ENCODE data around the gene YPEL5.
A peak's percentile ranks its signal among the peaks of the same experiment; 100 is the strongest.
"Not testable (repeated sequence)": the region's sequence is repeated elsewhere in the genome, so short reads cannot be mapped to it uniquely, and the experiment has no call there.

Gene YPEL5

GRCh38 chr2:30146337-30147195, at the start of gene YPEL5:
Gene YPEL5, plus strand, starts transcription at chr2:30147007. Its CDS starts 9,645 bp downstream, at chr2:30156652.
- Histone ChIP-seq H4K20me1 (ENCODE audit: insufficient read depth) (no peaks in the 10 kb centered on the region), H3K4me1 (ENCODE audit: low read depth, poor library complexity, severe bottlenecking) (peaks cover 35% of the 10 kb centered on the region), H3K27me3 (ENCODE audit: insufficient read depth, low read depth) (no peaks in the 10 kb centered on the region), H3K4me2 (peak within 1 kb of the TSS; percentile 59), H3K27ac (peak within 1 kb of the TSS; percentile 62), H3K79me2 (ENCODE audit: insufficient read depth, low read depth) (no peaks in the 10 kb centered on the region), H3K9ac (peak within 1 kb of the TSS; percentile 88), H3K4me3 (IDR thresholded peaks at IDR 0.05; ENCODE audit: insufficient read depth, low read depth, low read length) (peak within 1 kb of the TSS; percentile 64), H3K36me3 (ENCODE audit: insufficient read depth) (no peaks in the 10 kb centered on the region), H2AFZ (ENCODE audit: low read depth) (peak within 1 kb of the TSS; percentile 73)
- TF ChIP-seq CTCF (conservative IDR thresholded peaks at IDR 0.05; ENCODE audit: low read depth, low read length): no peak

- Histone ChIP-seq H3K27ac (no peak overlapping the region), H3K4me2 (no peak overlapping the region), H2AFZ (ENCODE audit: low read depth) (no peak overlapping the region), H3K27me3 (ENCODE audit: insufficient read depth, low read depth) (no peaks in the 10 kb centered on the region), H3K79me2 (ENCODE audit: insufficient read depth, low read depth) (no peaks in the 10 kb centered on the region), H4K20me1 (ENCODE audit: insufficient read depth) (no peaks in the 10 kb centered on the region), H3K36me3 (ENCODE audit: insufficient read depth) (no peaks in the 10 kb centered on the region), H3K9ac (no peak overlapping the region), H3K4me3 (IDR thresholded peaks at IDR 0.05; ENCODE audit: insufficient read depth, low read depth, low read length) (no peak overlapping the region), H3K4me1 (ENCODE audit: low read depth, poor library complexity, severe bottlenecking) (no peaks in the 10 kb centered on the region)
- TF ChIP-seq CTCF (conservative IDR thresholded peaks at IDR 0.05; ENCODE audit: low read depth, low read length): no peak
Observed at GRCh38 chr2:30098266-30099005, 48.4 kb upstream of the YPEL5 start.

GRCh38 chr2:30099366-30099765, 47.4 kb upstream of the YPEL5 start:
- not testable (repeated sequence) for H3K4me3 ChIP-seq (IDR thresholded peaks at IDR 0.05; ENCODE audit: insufficient read depth, low read depth, low read length); H3K27me3 ChIP-seq (ENCODE audit: insufficient read depth, low read depth); H3K79me2 ChIP-seq (ENCODE audit: insufficient read depth, low read depth); H2AFZ ChIP-seq (ENCODE audit: low read depth); H3K36me3 ChIP-seq (ENCODE audit: insufficient read depth); H3K4me2 ChIP-seq; H3K4me1 ChIP-seq (ENCODE audit: low read depth, poor library complexity, severe bottlenecking); H4K20me1 ChIP-seq (ENCODE audit: insufficient read depth); H3K9ac ChIP-seq; H3K27ac ChIP-seq

GRCh38 chr2:30100691-30101090, 46.1 kb upstream of the YPEL5 start:
- not testable (repeated sequence) for H3K4me1 ChIP-seq (ENCODE audit: low read depth, poor library complexity, severe bottlenecking); H3K79me2 ChIP-seq (ENCODE audit: insufficient read depth, low read depth); H4K20me1 ChIP-seq (ENCODE audit: insufficient read depth); H3K9ac ChIP-seq; H3K4me3 ChIP-seq (IDR thresholded peaks at IDR 0.05; ENCODE audit: insufficient read depth, low read depth, low read length); H3K27me3 ChIP-seq (ENCODE audit: insufficient read depth, low read depth); H3K4me2 ChIP-seq; H2AFZ ChIP-seq (ENCODE audit: low read depth); H3K27ac ChIP-seq; H3K36me3 ChIP-seq (ENCODE audit: insufficient read depth)

- Histone ChIP-seq H2AFZ (ENCODE audit: low read depth) (no peak overlapping the region), H3K27ac (no peak overlapping the region), H3K4me1 (ENCODE audit: low read depth, poor library complexity, severe bottlenecking) (no peaks in the 10 kb centered on the region), H3K27me3 (ENCODE audit: insufficient read depth, low read depth) (no peaks in the 10 kb centered on the region), H3K4me2 (no peak overlapping the region), H3K79me2 (ENCODE audit: insufficient read depth, low read depth) (no peaks in the 10 kb centered on the region), H3K36me3 (ENCODE audit: insufficient read depth) (no peaks in the 10 kb centered on the region), H3K9ac (no peak overlapping the region), H3K4me3 (IDR thresholded peaks at IDR 0.05; ENCODE audit: insufficient read depth, low read depth, low read length) (no peak overlapping the region), H4K20me1 (ENCODE audit: insufficient read depth) (no peaks in the 10 kb centered on the region)
- no peak for TF ChIP-seq CTCF (conservative IDR thresholded peaks at IDR 0.05; ENCODE audit: low read depth, low read length)
Observed at GRCh38 chr2:30104307-30104706, 42.5 kb upstream of the YPEL5 start.
